GM19193 (cell line): ENCODE results near the gene OPCML.

Experiments
- POLR2A ChIP-seq: IDR thresholded peaks from 4 replicates; pipeline ENCODE4 v1.6.1; 2011; ENCODE audit not compliant: insufficient read depth, insufficient read length; ENCODE audit errors: extremely low read depth

Gene OPCML

GRCh38 chr11:132988411-132988810 is 543.9 kb downstream of the OPCML start:
- no peak for TF ChIP-seq POLR2A

GRCh38 chr11:132987936-132988335 is 544.4 kb downstream of the OPCML start:
- TF ChIP-seq POLR2A = no peak

- TF ChIP-seq POLR2A = no peak
Measured at GRCh38 chr11:132983641-132983978, 548.7 kb downstream of the OPCML start.

- TF ChIP-seq POLR2A = no peak
Measured at GRCh38 chr11:132982772-132983640, 549.3 kb downstream of the OPCML start.

- no peak for TF ChIP-seq POLR2A
Measured at GRCh38 chr11:132981131-132981956, 551.0 kb downstream of the OPCML start.

GRCh38 chr11:132980670-132981069 is 551.6 kb downstream of the OPCML start:
- TF ChIP-seq POLR2A = no peak

GRCh38 chr11:132977746-132978145 is 554.6 kb downstream of the OPCML start:
- no peak for TF ChIP-seq POLR2A

GRCh38 chr11:132977241-132977640 is 555.1 kb downstream of the OPCML start:
- TF ChIP-seq POLR2A = no peak

GRCh38 chr11:132976115-132976514 is 556.2 kb downstream of the OPCML start:
- no peak for TF ChIP-seq POLR2A

GRCh38 chr11:132973686-132974085 is 558.6 kb downstream of the OPCML start:
- no peak for TF ChIP-seq POLR2A

- TF ChIP-seq POLR2A = no peak
Measured at GRCh38 chr11:132972565-132972964, 559.7 kb downstream of the OPCML start.

GRCh38 chr11:132971351-132971750 is 561.0 kb downstream of the OPCML start:
- TF ChIP-seq POLR2A = no peak

GRCh38 chr11:132969892-132970291 is 562.4 kb downstream of the OPCML start:
- TF ChIP-seq POLR2A = no peak

GRCh38 chr11:132962041-132962440 is 570.3 kb downstream of the OPCML start:
- no peak for TF ChIP-seq POLR2A

- no peak for TF ChIP-seq POLR2A
Measured at GRCh38 chr11:132961453-132961852, 570.8 kb downstream of the OPCML start.
